Measurements from ENCODE around the gene SLC4A2.

Gene SLC4A2

DNA sequence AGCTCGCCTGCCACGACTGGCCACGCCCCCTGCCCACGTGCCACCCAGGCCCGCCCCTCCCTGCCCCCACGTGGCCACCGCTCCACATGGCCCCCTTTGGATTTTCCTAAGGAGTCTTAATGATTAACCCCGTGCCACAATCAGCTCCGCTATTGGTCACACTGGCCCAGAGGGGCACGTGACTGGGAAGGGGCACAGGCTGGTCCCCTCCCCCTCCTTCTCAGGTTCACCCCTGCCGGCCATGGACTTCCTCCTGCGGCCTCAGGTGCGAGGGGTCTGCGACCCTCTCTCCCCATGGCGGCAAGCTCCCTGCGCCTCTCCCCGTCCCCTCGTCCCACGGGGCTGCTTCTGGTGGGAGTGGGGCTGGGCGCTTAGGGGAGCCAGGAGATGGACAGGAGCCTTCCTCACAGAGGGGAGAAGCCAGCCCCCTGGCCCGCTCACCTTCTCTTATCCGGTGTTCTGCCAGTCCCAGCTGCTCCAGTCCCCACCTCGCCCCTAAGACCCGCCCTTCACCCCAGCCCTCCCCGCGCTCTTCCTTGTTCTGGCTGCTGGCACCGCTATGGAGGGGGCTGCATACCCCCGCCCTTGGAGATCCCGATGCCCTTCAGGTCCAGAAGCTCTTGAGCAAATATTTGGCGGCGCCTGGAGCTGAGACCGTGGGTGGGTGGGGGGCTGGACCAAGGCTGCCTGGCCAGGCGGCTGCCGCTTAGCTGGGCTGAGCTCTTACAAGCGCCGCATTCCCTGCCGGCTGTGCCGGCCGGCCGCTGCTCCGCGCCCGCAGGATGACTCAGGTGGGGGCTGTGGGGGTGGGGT lies 3.2 kb downstream of the SLC4A2 start:
- DNase-seq (ENCODE audit: low read depth) = no peak

DNA sequence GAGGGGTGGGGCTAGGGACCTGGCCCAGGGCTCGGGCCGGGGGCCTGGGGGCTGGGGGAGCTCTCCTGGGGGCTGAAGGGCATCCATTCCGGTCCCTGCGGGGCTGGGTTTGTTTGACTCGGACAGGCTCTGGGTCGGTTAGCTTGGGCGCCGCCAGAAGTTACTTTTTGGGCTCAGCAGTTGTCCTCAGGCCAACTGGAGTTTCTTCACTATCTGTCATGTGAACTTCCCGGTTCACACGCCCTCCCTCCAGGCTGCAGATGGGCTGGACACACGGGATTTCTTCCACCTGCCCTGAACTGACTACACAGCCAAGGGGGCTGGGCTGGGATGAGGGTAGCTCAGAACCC lies 3.8 kb downstream of the SLC4A2 start:
- no peak for DNase-seq (ENCODE audit: low read depth)

DNA sequence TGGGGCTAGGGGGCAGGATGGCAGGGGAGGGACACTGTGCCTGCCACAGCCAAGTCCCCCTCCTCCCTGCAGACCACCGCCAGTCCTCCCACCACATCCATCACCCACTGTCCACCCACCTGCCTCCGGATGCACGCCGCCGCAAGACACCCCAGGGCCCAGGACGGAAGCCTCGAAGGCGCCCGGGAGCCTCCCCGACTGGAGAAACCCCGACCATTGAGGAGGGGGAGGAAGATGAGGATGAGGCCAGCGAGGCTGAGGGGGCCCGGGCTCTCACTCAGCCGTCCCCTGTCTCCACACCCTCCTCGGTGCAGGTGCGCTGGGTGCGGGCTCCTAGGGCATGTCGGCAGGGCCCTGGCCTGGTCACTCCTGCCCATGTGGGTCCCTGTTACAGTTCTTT lies 5.1 kb downstream of the SLC4A2 start:
- no peak for DNase-seq (ENCODE audit: low read depth)

DNA sequence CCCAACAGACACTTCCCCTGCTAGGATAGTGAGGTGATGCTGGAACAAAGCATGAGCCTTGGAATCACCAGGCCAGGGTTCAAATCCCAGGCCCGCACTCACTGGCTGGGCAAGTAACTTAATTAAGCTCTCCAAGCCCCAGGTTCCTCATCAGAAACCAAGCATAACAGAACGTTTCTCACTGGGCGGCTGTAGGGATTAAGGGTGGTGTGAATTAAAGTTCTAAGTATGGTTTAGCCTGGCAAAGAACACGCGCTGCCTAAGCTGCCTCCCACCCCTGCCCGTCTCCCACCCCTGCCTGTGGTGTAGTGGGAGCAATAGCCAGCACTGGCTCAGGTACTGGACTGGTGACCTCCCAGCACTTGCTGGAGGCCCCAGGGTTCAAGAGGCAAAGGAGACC lies 5.6 kb downstream of the SLC4A2 start:
- no peak for DNase-seq (ENCODE audit: low read depth)

DNA sequence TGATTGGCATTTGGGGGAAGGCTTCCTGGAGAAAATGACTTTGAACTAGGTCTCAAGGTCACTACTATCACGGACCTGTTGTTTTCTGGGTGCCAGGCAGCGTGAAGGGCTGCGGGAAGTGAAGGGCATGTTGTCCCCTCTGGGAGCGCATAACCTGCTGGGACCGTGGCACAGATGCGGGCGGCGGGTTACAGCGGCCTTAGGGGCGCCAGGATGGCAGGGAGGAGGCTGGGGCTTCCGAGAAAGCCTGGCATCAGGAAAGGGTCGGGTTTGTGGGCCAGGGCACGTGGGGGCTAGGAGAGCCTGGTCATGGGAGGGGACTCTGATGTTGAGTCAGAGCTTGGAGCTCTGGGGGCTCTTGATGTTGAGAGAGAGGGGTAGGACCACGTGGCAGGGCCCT lies 6.1 kb downstream of the SLC4A2 start:
- DNase-seq (ENCODE audit: low read depth) = no peak

DNA sequence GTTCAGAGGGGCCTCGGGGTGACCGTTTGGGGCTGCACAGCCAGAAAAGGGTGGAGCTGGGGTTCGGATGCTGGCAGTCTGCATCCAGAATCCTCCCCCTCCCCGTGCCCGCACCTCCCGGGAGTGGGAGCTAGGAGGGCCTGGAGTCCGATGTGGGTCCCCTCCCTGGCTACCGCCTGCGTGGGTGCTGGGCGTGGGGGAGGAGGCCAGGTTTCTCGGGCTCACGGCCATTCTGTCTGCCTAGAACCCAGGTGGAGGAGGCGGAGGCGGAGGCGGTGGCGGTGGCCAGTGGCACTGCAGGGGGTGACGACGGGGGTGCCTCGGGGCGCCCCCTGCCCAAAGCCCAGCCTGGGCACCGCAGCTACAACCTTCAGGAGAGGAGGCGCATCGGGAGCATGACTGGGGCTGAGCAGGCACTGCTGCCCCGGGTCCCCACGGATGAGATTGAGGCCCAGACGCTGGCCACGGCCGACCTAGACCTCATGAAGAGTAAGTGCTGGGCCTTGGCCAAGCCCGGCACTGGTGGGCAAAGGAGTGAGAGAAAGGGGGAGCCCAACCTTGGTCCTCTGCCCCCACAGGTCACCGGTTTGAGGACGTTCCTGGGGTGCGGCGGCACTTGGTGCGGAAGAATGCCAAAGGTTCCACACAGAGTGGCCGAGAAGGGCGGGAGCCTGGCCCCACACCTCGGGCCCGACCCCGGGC lies 7.0 kb downstream of the SLC4A2 start:
- no peak for DNase-seq (ENCODE audit: low read depth)

DNA sequence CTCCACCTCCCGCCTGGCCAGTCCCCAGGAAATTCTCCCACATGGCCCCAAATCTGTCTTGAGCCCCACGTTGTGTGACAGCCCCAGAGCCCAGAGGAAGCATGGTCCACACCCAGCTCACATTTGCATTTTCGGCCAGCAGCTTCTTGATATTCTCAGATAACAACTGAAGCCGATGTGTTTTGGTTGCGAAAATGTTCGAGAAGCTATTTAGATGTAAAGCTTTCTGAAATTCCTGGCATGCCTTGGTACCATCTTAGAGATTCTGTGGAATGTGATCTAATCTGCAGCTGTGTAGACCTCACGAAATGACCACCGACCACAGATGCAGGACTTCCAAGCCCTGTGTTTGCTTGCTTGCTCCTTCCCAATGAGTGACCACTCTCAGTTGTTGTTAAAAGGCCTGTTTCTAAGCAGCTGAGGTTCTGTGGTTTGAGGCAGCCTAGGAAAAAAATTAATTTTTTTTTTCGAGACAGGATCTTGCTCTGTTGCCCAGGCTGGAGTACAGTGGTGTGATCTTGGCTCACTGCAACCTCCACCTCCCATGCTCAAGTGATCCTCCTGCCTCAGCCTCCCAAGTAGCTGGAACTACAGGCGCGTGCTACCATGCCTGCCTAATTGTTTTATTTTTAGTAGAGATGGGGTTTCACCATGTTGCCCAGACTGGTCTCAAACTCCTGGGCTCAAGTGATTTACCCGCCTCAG lies 8.8 kb downstream of the SLC4A2 start:
- no peak for DNase-seq (ENCODE audit: low read depth)

DNA sequence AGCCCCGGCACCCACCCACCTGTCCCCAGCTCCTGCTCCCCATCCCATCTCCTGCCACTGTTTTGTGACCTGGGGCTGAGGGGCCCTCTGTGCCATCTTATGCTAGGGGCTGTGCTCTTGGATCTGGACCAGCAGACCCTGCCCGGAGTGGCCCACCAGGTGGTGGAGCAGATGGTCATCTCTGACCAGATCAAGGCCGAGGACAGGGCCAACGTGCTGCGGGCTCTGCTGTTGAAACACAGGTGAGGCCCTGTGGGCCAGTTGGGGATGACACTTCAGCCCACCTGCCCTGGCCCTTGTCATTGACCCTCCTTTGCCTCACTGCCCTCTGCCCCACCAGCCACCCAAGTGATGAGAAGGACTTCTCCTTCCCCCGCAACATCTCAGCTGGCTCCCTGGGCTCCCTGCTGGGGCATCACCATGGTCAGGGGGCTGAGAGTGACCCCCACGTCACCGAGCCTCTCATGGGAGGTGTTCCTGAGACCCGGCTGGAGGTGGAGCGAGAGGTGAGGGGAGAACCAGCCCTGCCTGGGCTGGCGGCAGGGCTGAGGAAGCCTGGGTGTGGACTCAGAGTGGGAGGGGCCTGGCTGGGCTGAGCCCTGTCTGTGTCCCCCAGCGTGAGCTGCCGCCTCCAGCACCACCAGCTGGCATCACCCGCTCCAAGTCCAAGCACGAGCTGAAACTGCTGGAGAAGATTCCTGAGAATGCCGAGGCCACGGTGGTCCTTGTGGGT lies 10.6 kb downstream of the SLC4A2 start:
- no peak for DNase-seq (ENCODE audit: low read depth)

DNA sequence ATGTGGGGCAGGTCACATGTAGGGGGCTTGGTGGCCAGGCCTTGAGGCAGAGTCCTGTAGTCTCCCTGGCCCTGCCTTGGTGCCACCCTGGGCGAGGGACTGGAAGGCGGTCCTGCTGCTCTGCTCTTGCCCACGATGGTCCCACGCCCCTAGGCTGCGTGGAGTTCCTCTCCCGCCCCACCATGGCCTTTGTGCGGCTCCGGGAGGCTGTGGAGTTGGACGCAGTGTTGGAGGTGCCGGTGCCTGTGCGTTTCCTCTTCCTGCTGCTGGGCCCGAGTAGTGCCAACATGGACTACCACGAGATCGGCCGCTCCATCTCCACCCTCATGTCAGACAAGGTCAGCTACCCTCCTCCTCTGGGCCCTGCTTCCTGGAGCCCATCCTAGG lies 11.2 kb downstream of the SLC4A2 start:
- no peak for DNase-seq (ENCODE audit: low read depth)

DNA sequence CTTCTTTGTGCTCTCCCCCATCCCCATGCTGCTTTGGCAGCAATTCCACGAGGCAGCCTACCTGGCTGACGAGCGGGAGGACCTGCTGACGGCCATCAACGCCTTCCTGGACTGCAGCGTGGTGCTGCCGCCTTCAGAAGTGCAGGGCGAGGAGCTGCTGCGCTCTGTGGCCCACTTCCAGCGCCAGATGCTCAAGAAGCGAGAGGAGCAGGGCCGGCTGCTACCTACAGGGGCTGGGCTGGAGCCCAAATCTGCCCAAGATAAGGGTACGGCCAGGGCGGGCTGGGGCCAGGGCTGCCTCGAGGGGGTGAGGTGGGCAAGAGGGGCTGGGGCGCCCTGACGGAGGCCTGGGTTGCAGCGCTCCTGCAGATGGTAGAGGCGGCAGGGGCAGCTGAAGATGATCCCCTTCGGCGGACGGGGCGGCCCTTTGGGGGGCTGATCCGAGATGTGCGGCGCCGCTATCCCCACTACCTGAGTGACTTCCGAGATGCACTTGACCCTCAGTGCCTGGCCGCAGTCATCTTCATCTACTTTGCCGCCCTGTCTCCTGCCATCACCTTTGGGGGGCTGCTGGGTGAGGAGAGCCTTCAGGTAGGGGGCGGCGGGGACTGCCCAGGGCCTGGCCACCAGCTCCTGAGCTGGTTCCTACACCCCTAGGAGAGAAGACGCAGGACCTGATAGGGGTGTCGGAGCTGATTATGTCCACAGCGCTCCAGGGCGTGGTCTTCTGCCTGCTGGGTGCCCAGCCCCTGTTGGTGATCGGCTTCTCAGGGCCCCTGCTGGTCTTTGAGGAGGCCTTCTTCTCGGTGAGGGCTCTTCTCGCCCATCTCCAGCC lies 11.9 kb downstream of the SLC4A2 start:
- no peak for DNase-seq (ENCODE audit: low read depth)

DNA sequence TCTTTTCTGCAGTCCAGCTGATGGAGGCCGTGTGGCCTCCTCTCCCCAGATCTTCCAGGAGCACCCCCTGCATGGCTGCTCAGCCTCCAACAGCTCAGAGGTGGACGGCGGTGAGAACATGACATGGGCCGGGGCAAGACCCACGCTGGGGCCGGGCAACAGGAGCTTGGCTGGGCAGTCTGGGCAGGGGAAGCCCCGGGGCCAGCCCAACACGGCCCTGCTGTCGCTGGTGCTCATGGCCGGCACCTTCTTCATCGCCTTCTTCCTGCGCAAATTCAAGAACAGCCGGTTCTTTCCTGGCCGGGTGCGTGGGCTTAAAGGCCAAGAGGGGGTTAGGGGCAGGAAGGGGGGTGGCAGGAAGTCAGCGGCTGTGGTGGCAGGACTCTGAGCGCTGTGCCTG lies 14.6 kb downstream of the SLC4A2 start:
- no peak for DNase-seq (ENCODE audit: low read depth)

DNA sequence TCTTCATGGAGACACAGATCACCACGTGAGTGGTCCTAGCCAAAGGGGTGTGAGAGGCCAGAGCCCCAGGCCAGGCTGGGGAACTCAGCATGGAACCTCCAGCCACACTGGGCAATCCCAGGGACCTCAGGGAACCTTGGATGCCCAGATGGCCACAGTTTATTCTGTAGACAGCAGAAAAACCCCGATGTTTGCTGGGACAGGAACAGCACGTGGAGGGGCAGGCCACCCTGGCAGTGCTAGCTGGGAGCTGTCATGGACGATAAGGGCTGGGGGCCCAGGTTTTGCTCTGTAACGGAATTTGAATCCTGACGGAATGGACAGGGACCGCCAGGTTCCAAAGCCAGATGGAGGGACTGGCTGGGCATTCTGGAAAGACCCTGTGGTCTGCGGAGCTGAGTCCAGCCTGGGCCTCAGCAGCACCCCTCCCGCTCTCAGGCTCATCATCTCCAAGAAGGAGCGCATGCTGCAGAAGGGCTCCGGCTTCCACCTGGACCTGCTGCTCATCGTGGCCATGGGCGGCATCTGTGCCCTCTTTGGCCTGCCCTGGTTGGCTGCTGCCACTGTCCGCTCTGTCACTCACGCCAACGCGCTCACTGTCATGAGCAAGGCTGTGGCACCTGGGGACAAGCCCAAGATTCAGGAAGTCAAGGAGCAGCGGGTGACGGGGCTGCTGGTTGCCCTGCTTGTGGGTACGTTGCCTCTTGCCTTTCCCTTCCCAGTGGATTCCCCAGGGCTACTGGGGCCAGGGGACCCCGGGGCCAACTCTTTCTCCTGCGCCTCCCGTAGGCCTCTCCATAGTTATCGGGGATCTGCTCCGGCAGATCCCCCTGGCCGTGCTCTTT lies 15.7 kb downstream of the SLC4A2 start:
- DNase-seq (ENCODE audit: low read depth) = no peak

DNA sequence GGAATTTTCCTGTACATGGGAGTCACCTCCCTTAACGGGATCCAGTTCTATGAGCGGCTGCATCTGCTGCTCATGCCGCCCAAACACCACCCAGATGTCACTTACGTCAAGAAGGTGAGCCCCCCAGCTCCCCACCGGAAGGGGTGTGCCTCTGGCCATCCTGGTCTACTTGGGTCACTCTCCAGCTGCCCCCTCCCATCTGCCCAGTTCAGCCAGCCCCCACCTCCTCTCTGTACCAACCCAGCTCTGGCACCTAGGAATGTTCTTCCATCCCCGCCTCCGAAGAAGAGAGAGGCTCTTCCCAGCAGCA lies 16.2 kb downstream of the SLC4A2 start:
- DNase-seq (ENCODE audit: low read depth) = no peak

DNA sequence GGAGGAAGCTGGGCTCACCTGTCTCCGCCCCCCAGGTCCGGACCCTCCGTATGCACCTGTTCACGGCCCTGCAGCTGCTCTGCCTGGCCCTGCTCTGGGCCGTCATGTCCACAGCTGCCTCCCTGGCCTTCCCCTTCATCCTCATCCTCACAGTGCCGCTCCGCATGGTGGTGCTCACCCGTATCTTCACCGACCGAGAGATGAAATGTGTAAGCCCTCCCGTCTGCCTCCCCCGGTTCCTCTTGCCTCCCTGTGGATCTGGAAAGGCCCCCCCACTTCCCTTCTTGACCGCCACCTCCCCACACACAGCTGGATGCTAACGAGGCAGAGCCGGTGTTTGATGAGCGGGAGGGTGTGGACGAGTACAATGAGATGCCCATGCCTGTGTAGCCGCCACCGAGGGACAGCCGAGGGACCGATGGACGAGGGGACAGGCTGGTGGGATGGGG lies 16.6 kb downstream of the SLC4A2 start:
- no peak for DNase-seq (ENCODE audit: low read depth)

DNA sequence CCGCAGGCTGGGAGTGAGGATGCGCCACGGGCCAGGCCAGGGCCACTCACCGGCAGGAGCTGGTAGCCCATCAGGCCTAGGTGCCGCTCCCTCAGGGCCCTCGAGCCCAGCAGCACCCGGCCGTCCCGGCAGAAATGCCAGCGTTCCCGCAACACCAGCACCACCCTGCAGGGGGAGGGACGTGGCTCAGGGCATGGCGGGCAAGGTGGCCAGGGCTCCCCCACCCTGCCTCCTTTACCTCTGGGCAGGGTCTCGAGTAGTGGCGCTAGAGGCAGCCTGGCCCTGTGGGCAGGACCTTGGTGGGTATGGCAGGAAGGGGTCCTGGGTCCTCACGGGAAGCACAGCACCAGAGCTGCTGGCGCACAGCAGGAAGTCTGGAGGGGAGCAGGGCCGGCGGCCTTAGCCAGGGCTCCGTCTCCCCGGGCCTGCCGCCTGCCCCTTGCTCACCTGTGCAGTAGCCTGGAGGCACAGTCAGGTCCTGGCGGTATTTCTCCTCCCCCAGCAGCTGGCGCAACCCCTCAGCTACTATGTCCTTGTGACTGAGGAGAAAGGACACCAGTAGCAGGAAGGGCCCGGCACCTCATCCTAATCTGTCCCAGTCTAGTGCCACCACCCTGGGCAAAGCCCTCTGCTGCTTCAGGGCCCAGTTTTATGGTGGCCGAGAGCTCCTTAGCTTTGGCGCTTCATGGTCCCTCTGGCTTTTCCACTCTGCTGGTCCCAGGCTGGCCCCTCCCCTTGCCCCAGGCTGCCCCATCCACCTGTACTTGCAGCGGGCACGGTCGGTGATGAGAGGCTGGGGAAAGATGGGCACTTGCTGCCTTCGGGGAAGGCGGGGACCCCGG lies 17.7 kb downstream of the SLC4A2 start:
- DNase-seq (ENCODE audit: low read depth) = no peak

DNA sequence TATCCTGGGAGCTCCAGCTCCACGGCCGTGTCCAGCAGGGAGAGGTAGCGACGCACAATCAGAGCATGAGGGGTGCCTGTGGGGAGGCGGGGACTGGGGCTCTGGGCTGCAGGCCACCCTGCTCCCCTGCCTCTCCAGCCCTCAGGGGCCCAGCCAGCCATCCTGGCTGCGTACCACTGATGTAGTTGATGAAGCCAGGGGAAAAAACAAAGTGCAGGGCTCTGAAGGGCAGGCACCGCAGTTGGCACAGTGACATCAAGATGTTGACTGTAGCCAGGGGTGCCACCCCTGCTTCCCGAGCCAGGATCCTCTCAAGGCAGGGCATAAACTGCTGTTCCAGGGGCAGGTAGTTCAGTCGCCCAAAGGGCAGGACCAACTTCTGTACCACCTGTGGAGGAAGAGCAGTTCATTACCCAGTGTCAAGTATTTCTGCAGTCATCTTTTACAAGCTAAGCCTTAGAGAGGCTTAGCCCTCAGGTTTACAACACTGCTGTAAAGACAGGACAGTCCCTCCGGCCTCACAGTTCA lies 18.4 kb downstream of the SLC4A2 start:
- no peak for DNase-seq (ENCODE audit: low read depth)

DNA sequence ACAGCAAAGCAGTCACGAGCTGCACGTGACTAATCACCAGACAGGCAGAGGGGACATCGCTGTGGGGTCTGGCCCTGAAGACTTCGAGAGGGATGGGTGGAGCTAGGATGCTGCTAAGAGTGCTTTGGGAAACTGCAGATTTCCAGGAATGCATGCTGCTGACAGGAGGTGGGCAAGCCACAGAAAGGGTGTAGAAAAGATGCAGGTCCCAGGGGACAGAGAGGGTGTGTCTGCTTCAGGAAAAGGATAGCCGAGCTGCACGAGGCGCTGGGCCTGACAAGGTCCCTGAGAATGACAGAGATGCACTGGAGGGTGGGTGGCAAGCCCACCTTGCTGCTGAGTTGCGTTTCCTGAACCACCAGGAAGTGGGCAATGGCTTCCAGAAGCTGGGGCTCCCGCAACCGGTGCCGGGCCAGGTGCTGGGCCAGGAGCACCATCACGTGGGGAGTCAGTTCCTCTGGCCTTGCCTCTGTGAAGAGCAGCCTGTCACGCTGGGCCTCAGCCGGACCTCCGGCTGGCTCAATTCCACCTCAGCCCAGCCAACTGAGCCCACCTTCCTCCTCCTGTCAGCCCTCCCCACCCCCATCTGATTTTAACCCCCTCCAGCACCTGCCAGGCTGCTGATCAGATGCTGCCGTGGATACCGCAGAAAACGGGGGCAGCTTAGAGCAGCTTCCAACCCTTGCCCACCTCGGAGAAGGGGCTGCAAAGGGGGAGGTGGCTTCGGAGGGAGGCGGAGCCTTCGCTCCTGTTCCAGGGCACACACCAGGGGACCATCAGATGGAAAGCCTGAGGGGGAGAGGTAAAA lies 19.0 kb downstream of the SLC4A2 start:
- DNase-seq (ENCODE audit: low read depth) = no peak

DNA sequence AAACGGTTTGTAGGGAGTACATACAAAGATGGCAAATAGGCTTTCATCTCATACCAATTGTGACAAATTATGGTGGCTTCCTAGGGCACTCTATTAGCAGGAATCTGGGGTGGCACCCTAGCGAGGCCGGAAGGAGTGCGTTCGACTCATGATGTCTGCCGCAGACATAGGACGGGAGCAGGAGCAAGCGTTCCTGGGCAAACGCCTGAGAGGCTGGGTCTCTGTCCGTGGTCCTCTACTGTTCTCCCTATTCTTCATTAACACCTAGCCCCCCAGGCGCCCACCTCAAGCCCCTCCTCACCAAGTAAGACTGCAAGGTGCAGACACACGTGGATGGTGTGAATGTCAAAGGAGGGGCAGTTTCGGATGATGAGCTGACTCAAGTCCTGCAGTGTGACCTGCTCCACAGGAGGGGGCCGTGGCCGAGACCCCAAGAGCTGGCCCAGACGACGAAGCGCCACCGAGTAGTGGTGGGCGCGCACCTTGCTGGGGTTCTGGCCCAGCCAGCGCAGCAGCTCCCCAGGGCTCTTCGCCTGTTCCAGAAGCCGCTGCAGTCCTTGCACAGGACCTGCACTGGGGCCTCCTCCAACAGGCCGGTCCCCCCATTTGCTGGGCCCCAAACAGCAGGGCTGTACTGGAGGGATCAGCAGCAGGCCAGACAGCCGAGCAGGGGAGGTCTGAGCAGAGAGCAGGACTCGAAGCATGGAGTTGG lies 20.0 kb downstream of the SLC4A2 start:
- no peak for DNase-seq (ENCODE audit: low read depth)

Measured in HS-5 (cell line).